GM06990 (cell line): ENCODE measurements around the gene POLG2.
"Not testable (repeated sequence)": the region's sequence is repeated elsewhere in the genome, so short reads cannot be mapped to it uniquely, and the experiment has no call there.

Source experiments
- DNase-seq: peaks from one replicate; pipeline ENCODE4 v3.0.0-alpha.2; 2011; ENCODE audit not compliant: insufficient read length; ENCODE audit errors: extremely low read depth
- H3K27me3 ChIP-seq: replicated peaks from 2 replicates; pipeline ENCODE4 v1.6.0; 2011; ENCODE audit warnings: low read length; ENCODE audit not compliant: control insufficient read depth, insufficient read depth
- H3K36me3 ChIP-seq: 2 replicates; pipeline ENCODE4 v1.5.1; 2011; ENCODE audit warnings: low read length; ENCODE audit not compliant: control insufficient read depth, insufficient read depth
- H3K4me3 ChIP-seq: replicated peaks from 2 replicates; pipeline ENCODE4 v1.5.1; 2011; ENCODE audit warnings: low read depth, mild to moderate bottlenecking, control low read depth, low read length
- CTCF ChIP-seq: IDR thresholded peaks from 2 replicates; pipeline ENCODE4 v1.5.1; 2011; ENCODE audit warnings: low read length, control low read depth, mild to moderate bottlenecking, inconsistent platforms; ENCODE audit not compliant: insufficient read depth, poor library complexity, severe bottlenecking

The POLG2 gene

DNA sequence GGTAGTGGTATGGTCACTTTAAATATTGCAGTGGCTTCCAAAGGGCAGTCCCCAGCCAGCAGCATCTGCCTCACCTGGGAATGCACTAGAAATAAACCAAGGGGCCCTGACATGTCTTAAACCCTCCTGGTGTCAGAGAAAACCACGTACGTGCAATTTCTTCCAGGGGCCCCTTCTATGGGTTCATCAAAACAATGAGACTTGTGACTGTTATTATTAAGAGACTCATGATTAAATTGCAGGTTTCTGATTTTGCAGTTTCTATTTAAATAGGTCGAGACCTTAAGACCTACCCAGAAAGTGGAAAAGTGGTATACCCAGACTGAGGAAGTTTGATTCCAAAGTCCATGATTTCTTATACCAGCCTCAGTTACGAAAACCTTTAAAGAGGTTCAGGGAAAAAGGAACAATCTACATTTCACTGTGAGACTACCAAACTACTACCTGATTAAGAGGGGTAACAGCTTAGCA is 746 bp upstream of the POLG2 start:
- Histone ChIP-seq H3K4me3 (peak overlapping the region; percentile 72), H3K36me3 (peaks cover 24% of the 10 kb centered on the region), H3K27me3 (no peaks in the 10 kb centered on the region)
- no peak for TF ChIP-seq CTCF
- no peak for DNase-seq

GRCh38 chr17:64496348-64496785 is 487 bp downstream of the POLG2 start:
- no peak for TF ChIP-seq CTCF
- Histone ChIP-seq H3K4me3 (peak overlapping the region; percentile 72), H3K36me3 (peaks cover 18% of the 10 kb centered on the region), H3K27me3 (no peaks in the 10 kb centered on the region)
- no peak for DNase-seq

GRCh38 chr17:64495300-64495699 is 1.6 kb downstream of the POLG2 start:
- DNase-seq, H3K36me3 ChIP-seq, H3K27me3 ChIP-seq: not testable (repeated sequence)
- H3K4me3 ChIP-seq, result peak overlapping the region; percentile 72

DNA sequence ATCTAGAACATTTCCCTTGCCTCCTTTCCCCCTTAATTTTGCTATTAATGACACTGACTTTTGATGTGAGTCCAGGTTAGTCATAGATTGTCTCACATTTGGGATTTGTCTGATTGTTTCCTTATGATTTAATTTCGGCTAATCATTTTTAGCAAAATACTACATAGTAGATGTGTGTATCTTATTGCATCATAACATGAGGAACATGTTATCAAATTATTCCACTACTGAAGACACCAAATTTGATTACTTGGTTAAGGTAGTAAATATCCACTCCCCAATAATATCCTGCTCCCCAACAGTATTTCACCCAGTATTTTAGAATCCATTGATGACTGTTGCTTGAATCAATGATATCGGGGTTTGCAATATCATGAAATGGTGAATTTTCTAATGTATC is 2.7 kb downstream of the POLG2 start:
- DNase-seq, result no peak
- Histone ChIP-seq H3K4me3 (peak overlapping the region; percentile 27; the same call in 1 of the 2 replicates), H3K27me3 (no peaks in the 10 kb centered on the region), H3K36me3 (peaks cover 8% of the 10 kb centered on the region)
- TF ChIP-seq CTCF, result no peak

GRCh38 chr17:64492481-64493109 is 4.3 kb downstream of the POLG2 start:
- no peak for DNase-seq
- H3K4me3 ChIP-seq, result no peak overlapping the region
- peaks cover 8% of the 10 kb centered on the region for H3K36me3 ChIP-seq
- TF ChIP-seq CTCF, result peak; percentile 32
- no peaks in the 10 kb centered on the region for H3K27me3 ChIP-seq

DNA sequence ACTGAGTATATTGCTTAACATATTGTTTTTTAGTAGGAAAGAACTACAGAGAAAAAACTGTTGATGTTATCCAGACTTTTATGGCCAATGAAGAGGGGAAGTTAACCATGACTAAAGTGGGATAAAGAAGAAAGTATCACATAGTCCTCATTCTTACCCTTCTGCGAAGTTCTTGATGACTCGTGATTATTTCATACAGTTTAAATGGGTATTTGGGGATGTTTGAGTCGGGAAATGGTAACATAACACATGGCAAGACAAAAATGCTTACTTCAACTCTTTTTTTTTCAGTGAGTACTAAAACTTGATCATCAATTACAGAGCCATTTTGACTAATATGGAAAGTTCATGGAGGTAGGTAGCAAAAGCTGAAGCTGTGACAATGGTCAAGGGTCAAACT is 4.9 kb downstream of the POLG2 start:
- Histone ChIP-seq H3K4me3 (no peak overlapping the region), H3K36me3 (peaks cover 8% of the 10 kb centered on the region), H3K27me3 (no peaks in the 10 kb centered on the region)
- DNase-seq, result no peak
- no peak for TF ChIP-seq CTCF
